Hepatocyte (in vitro differentiated cells): Measurements from ENCODE around the gene BZW1. TPM values are rescaled to one million over a fixed set of nuclear protein-coding genes. Genes with fewer than 3 reads are reported as not detected.

Experiments used
- DNase-seq: peaks from one replicate; pipeline ENCODE4 v3.0.0-alpha.2; 2016; ENCODE audit warnings: low spot score
- H2AFZ ChIP-seq: fragments of 200-600 bp; sonication (generic); 2 replicates; pipeline ENCODE4 v1.6.0; 2016; ENCODE audit warnings: antibody characterized with exemption, mild to moderate bottlenecking
- H3K27ac ChIP-seq: fragments of 200-600 bp; sonication (generic); 2 replicates; pipeline ENCODE4 v1.5.1; 2016; ENCODE audit warnings: mild to moderate bottlenecking
- H3K27me3 ChIP-seq: fragments of 200-600 bp; sonication (generic); 2 replicates; pipeline ENCODE4 v1.6.1; 2016
- H3K36me3 ChIP-seq: fragments of 200-600 bp; sonication (generic); replicated peaks from 2 replicates; pipeline ENCODE4 v1.5.1; 2016; ENCODE audit warnings: low read depth; ENCODE audit not compliant: insufficient read depth
- H3K4me1 ChIP-seq: fragments of 200-600 bp; sonication (generic); 2 replicates; pipeline ENCODE4 v1.5.1; 2016; ENCODE audit warnings: mild to moderate bottlenecking, moderate library complexity; ENCODE audit not compliant: insufficient read depth
- H3K4me2 ChIP-seq: fragments of 200-600 bp; sonication (generic); 2 replicates; pipeline ENCODE4 v1.6.0; 2016
- H3K4me3 ChIP-seq: fragments of 200-600 bp; sonication (generic); 2 replicates; pipeline ENCODE4 v1.5.1; 2016; ENCODE audit warnings: mild to moderate bottlenecking
- H3K79me2 ChIP-seq: fragments of 200-600 bp; sonication (generic); 2 replicates; pipeline ENCODE4 v1.6.0; 2017; ENCODE audit warnings: mild to moderate bottlenecking
- H3K9me2 ChIP-seq: fragments of 200-600 bp; sonication (generic); replicated peaks from 2 replicates; pipeline ENCODE4 v1.6.0; 2017; ENCODE audit warnings: mild to moderate bottlenecking; ENCODE audit not compliant: insufficient read depth
- H3K9me3 ChIP-seq: fragments of 200-600 bp; sonication (generic); 2 replicates; pipeline ENCODE4 v1.5.1; 2016; ENCODE audit warnings: low read depth, mild to moderate bottlenecking
- H4K20me1 ChIP-seq: fragments of 200-600 bp; sonication (generic); 2 replicates; pipeline ENCODE4 v1.6.0; 2016; ENCODE audit warnings: mild to moderate bottlenecking; ENCODE audit not compliant: insufficient read depth, poor library complexity, severe bottlenecking
- CTCF ChIP-seq: fragments of 200-600 bp; sonication (generic); IDR thresholded peaks from 2 replicates; pipeline ENCODE4 v1.5.1; 2016; ENCODE audit warnings: antibody characterized with exemption, mild to moderate bottlenecking; ENCODE audit not compliant: poor library complexity
- EZH2 ChIP-seq: fragments of 200-600 bp; sonication (generic); IDR thresholded peaks from 2 replicates; pipeline ENCODE4 v1.6.1; 2016; ENCODE audit warnings: antibody characterized with exemption, mild to moderate bottlenecking, borderline replicate concordance
- EZH2phosphoT487 ChIP-seq: fragments of 200-600 bp; sonication (generic); IDR thresholded peaks from one replicate; pipeline ENCODE4 v1.6.1; 2018; ENCODE audit warnings: antibody characterized with exemption, mild to moderate bottlenecking, low read depth, moderate library complexity; ENCODE audit not compliant: unreplicated experiment, severe bottlenecking
- WGBS: methylation state at CpG from one replicate; pipeline ENCODE4 v1.1.6; 2016; ENCODE audit warnings: low lambda C conversion rate; ENCODE audit errors: missing lambda C conversion rate; 5-methylcytosine and 5-hydroxymethylcytosine counted together
- polyA plus RNA-seq: library from polyadenylated mRNA; unstranded; fragments of >200 nt; fragmentation: Nextera tagmentation; extraction: Ambion mirVana; gene quantifications from 2 replicates; pipeline ENCODE4 v1.2.1, GENCODE V29; 2016
- total RNA-seq: library from RNA; depleted of rRNA; stranded (reverse); fragments of >200 nt; gene quantifications from 2 replicates; pipeline ENCODE4 v1.2.3, GENCODE V29; 2014

Gene BZW1
- total and polyA plus RNA-seq, 2 experiments from 2014 or later = 133 to 237 TPM

- no peak for TF ChIP-seq EZH2phosphoT487
- no peak for TF ChIP-seq EZH2
- no peak for TF ChIP-seq CTCF
- peak; percentile 52 for DNase-seq
- Histone ChIP-seq H3K4me1 (peaks cover 25% of the 10 kb centered on the region), H4K20me1 (peaks cover 28% of the 10 kb centered on the region), H3K9me3 (no peaks in the 10 kb centered on the region), H3K36me3 (no peaks in the 10 kb centered on the region), H3K4me2 (peak overlapping the region; percentile 72), H3K27ac (peak overlapping the region; percentile 93), H2AFZ (peak overlapping the region; percentile 28), H3K9me2 (no peaks in the 10 kb centered on the region), H3K27me3 (no peaks in the 10 kb centered on the region), H3K79me2 (peaks cover 36% of the 10 kb centered on the region), H3K4me3 (peak overlapping the region; percentile 10)
- 29% methylated on average over 6 of the region's 6 CpGs for WGBS
Observed at GRCh38 chr2:200810252-200810997, 1.3 kb upstream of the BZW1 start.

- Histone ChIP-seq H4K20me1 (peaks cover 33% of the 10 kb centered on the region), H3K9me3 (no peaks in the 10 kb centered on the region), H3K4me1 (peaks cover 25% of the 10 kb centered on the region), H3K36me3 (peaks cover 2% of the 10 kb centered on the region), H3K27ac (peak overlapping the region; percentile 93), H3K4me3 (peak overlapping the region; percentile 10), H3K27me3 (no peaks in the 10 kb centered on the region), H3K4me2 (peak overlapping the region; percentile 72), H3K79me2 (peaks cover 41% of the 10 kb centered on the region), H2AFZ (peak overlapping the region; percentile 28), H3K9me2 (no peaks in the 10 kb centered on the region)
- TF ChIP-seq EZH2 (no peak), CTCF (no peak), EZH2phosphoT487 (no peak)
- DNase-seq = no peak
- 4% methylated on average over 11 of the region's 11 CpGs for WGBS
Observed at GRCh38 chr2:200810998-200811332, 745 bp upstream of the BZW1 start.

- H3K36me3 ChIP-seq = peaks cover 6% of the 10 kb centered on the region
- H3K4me2 ChIP-seq = peak overlapping the region; percentile 89
- TF ChIP-seq EZH2 = no peak
- TF ChIP-seq CTCF = peak; percentile 72
- H3K27me3 ChIP-seq = no peaks in the 10 kb centered on the region
- no peaks in the 10 kb centered on the region for H3K9me3 ChIP-seq
- WGBS = 3% methylated on average over 32 of the region's 70 CpGs
- no peaks in the 10 kb centered on the region for H3K9me2 ChIP-seq
- DNase-seq = peak; percentile 90
- peaks cover 25% of the 10 kb centered on the region for H3K4me1 ChIP-seq
- H4K20me1 ChIP-seq = peaks cover 37% of the 10 kb centered on the region
- peak overlapping the region; percentile 93 for H3K27ac ChIP-seq
- peaks cover 49% of the 10 kb centered on the region for H3K79me2 ChIP-seq
- peak overlapping the region; percentile 81 for H3K4me3 ChIP-seq
- H2AFZ ChIP-seq = no peak overlapping the region
Observed at GRCh38 chr2:200812122-200813022, 662 bp downstream of the BZW1 start.
